T-helper 17 cell (primary cell): ENCODE data around the gene PIEZO2. TPM values are rescaled to one million over a fixed set of nuclear protein-coding genes. Genes with fewer than 3 reads are reported as not detected.
A peak's percentile ranks its signal among the peaks of the same experiment; 100 is the strongest.
"Not testable (repeated sequence)": the region's sequence is repeated elsewhere in the genome, so short reads cannot be mapped to it uniquely, and the experiment has no call there.

ENCODE experiments used
- ATAC-seq: fragments of 150-1000 bp; cut with Tn5 transposase; 2 replicates; pipeline ENCODE4 v1.10.0; 2021; ENCODE audit warnings: mild to moderate bottlenecking, moderate library complexity
- DNase-seq, 3 donors: peaks; one replicate each; pipeline versions ENCODE4 v3.0.0 to v3.0.0-alpha.2; 2020 to 2021
- H3K9me3 ChIP-seq: one replicate; pipeline ENCODE4 v1.7.0; 2013; ENCODE audit warnings: low read length, mild to moderate bottlenecking; ENCODE audit not compliant: control insufficient read depth, poor library complexity, severe bottlenecking
- H3K27ac Mint-ChIP-seq: one replicate; pipeline ENCODE4 v1.8.0; 2022; ENCODE audit warnings: mild to moderate bottlenecking, moderate library complexity, mixed read lengths
- H3K27me3 Mint-ChIP-seq: one replicate; pipeline ENCODE4 v1.8.0; 2022; ENCODE audit warnings: mixed read lengths
- H3K36me3 Mint-ChIP-seq: one replicate; pipeline ENCODE4 v1.8.0; 2022; ENCODE audit warnings: low read depth, mixed read lengths
- H3K4me1 Mint-ChIP-seq: one replicate; pipeline ENCODE4 v1.8.0; 2022; ENCODE audit warnings: mild to moderate bottlenecking, mixed read lengths
- H3K4me3 Mint-ChIP-seq: one replicate; pipeline ENCODE4 v1.8.0; 2022; ENCODE audit warnings: mild to moderate bottlenecking, moderate library complexity, mixed read lengths
- total RNA-seq, 4 donors: library from RNA in 2 of 4; stranded (reverse) in 2 of 4; gene quantifications; one replicate each; pipeline ENCODE4 v1.2.3 and lab custom pipeline; 2022 to 2026

PIEZO2 gene
- total RNA-seq, 2 donors from 2014 or later = not detected

DNA sequence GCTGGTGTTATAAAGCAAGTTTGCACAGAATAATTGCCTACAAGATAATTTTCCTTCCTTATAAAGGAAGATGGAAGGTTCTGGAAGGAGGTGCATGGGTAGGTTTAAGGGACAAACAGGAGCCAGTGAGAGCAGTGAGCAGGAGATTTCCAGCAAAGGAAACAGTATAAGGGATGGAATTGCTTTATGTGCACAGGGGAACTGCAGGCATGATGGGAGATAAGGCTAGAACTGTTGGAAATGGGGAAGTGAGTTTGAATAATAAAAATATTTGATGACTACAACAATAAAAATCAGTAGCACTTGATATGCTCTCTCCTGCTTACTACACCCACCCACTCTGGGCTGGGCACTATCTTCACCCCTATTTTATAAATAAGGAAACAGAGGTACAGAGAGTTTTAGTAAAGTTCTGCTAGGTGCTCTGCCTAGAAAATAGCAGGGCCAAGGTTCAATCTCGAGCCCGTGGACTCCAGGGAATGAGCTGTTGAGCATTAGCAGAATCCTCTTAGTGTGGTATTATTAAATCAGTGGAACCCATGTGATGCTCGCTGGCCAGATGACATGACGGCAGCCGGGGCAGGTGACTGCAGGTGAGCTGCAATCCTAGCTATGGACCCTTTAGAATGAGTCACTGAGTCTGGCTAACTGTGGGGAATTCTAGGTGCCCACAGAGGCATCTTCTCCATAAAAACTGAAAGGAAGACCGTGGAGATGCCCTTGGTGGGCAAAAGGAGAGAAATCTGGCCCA is 302.5 kb downstream of the PIEZO2 start:
- H3K4me1 Mint-ChIP-seq = no peaks in the 10 kb centered on the region
- H3K9me3 ChIP-seq = no peaks in the 10 kb centered on the region
- no peaks in the 10 kb centered on the region for H3K36me3 Mint-ChIP-seq
- peaks cover 38% of the 10 kb centered on the region for H3K27me3 Mint-ChIP-seq
- no peak overlapping the region for H3K27ac Mint-ChIP-seq
- no peak overlapping the region for H3K4me3 Mint-ChIP-seq
- ATAC-seq (no peak), DNase-seq (no peak)

DNA sequence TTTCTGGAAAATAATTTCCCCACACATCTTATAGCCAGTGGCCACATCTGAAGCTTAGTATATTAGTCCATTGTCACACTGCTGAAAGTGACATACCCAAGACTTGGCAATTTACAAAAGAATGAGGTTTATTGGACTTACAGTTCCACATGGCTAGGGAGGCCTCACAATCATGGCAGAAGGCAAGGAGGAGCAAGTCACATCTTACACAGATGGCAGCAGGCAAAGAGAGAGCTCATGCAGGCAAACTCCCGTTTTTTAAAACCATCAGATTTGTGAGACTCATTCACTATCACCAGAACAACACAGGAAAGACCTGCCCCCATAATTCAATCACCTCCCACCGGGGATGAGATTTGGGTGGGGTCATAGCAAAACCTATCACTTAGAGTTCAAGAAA is 303.3 kb downstream of the PIEZO2 start:
- H3K9me3 ChIP-seq, H3K4me3 Mint-ChIP-seq, H3K4me1 Mint-ChIP-seq, DNase-seq, H3K36me3 Mint-ChIP-seq, H3K27ac Mint-ChIP-seq, ATAC-seq: not testable (repeated sequence)
- peaks cover 38% of the 10 kb centered on the region for H3K27me3 Mint-ChIP-seq

DNA sequence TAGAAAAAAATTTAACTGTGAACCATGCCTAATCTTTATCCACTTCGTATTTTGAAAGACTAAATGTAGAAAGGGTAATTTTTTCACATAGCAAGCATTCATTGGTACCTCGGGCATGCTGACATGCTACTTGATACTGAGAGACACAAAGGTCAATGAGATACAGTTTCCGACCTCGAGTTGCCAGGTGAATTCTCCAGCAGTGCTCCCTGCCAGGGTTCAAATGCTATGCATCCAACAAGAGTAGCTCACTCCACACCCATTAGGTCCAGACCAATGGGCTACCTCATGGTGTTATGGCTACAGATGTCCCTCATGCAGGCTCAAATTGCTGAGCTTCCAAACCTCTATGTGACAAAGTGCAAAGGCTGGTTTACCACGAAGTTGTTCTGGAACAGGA is 305.8 kb downstream of the PIEZO2 start:
- no peak for DNase-seq
- Mint-ChIP-seq H3K27me3 (peaks cover 38% of the 10 kb centered on the region), H3K36me3 (no peaks in the 10 kb centered on the region), H3K4me3 (no peak overlapping the region), H3K4me1 (no peaks in the 10 kb centered on the region), H3K27ac (no peak overlapping the region)
- ATAC-seq = no peak
- no peaks in the 10 kb centered on the region for H3K9me3 ChIP-seq

DNA sequence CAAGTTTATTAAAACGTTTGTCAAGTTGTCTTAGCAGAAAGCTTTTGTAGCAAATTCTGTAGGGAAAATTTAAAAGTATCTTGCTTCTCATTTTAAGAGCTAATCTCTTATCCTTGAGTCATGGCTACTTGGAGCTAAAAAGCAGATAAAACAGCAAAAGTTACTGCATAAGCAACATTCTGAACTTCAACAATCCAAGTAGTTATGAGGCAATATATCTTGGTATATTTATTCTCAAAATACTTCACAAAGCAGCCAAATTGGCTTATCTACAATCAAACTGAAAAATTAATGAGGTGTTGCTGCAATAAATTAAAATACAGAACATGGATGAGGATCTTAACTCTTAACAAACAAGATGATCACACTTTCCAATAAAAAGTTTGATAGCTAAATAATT is 306.5 kb downstream of the PIEZO2 start:
- ATAC-seq = no peak

DNA sequence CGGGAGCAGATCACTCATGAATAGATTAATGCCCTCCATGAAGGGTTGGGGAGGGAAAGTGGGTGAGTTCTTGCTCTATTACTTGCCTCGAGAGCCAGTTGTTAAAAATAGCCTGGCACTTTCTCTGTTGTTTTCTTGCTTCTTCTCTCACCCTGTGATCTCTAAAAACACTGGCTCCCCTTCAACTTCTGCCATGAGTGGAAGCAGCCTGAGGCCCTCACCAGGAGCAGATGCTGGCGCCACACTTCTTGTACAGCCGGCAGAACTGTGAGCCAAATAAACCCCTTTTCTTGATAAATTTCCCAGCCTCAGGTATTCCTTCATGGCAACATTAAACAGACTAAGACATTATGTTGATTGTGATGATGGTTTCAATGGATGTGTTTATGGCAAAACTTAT is 307.0 kb downstream of the PIEZO2 start:
- Mint-ChIP-seq H3K4me1 (no peaks in the 10 kb centered on the region), H3K4me3 (no peak overlapping the region)

More for the DNA sequence above, 306.5 kb downstream of the PIEZO2 start:
- H3K36me3 Mint-ChIP-seq = no peaks in the 10 kb centered on the region
- H3K27me3 Mint-ChIP-seq = peaks cover 37% of the 10 kb centered on the region
- H3K4me3 Mint-ChIP-seq = no peak overlapping the region
- no peak for DNase-seq
- H3K9me3 ChIP-seq = no peaks in the 10 kb centered on the region
- H3K27ac Mint-ChIP-seq = no peak overlapping the region
- H3K4me1 Mint-ChIP-seq = no peaks in the 10 kb centered on the region

GRCh38 chr18:10841203-10841602 is 308.2 kb downstream of the PIEZO2 start:
- Mint-ChIP-seq H3K4me3 (no peak overlapping the region), H3K27ac (no peak overlapping the region), H3K27me3 (peaks cover 31% of the 10 kb centered on the region), H3K4me1 (no peaks in the 10 kb centered on the region), H3K36me3 (no peaks in the 10 kb centered on the region)
- DNase-seq (no peak), ATAC-seq (no peak)
- no peaks in the 10 kb centered on the region for H3K9me3 ChIP-seq

More for the DNA sequence above, 307.0 kb downstream of the PIEZO2 start:
- H3K27ac Mint-ChIP-seq = no peak overlapping the region
- H3K9me3 ChIP-seq = no peaks in the 10 kb centered on the region
- DNase-seq = no peak
- H3K36me3 Mint-ChIP-seq = no peaks in the 10 kb centered on the region
- peaks cover 32% of the 10 kb centered on the region for H3K27me3 Mint-ChIP-seq
- ATAC-seq = no peak

GRCh38 chr18:10840743-10841142 is 308.6 kb downstream of the PIEZO2 start:
- Mint-ChIP-seq H3K4me3 (no peak overlapping the region), H3K27ac (no peak overlapping the region), H3K36me3 (no peaks in the 10 kb centered on the region), H3K4me1 (no peaks in the 10 kb centered on the region), H3K27me3 (peaks cover 32% of the 10 kb centered on the region)
- no peak for ATAC-seq
- H3K9me3 ChIP-seq = no peaks in the 10 kb centered on the region
- DNase-seq = no peak

DNA sequence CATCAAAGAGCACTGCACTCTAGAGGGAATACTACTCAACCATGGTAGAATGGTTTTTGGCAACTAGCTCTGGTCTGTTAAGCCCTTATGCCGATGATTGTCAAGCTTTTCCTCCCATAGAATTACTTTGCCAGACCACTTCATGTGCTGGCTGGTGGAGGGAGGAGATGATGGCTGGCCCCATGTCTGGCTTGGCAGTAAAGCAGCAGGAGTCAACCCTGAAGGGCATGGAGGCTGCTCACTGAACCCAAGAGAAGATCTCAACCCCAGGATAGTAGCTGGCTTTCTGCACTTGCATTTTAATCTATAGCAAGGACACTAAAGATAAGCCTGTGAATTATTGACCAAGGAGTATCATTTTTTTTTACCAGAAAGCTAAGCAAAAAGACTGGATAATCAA is 309.9 kb downstream of the PIEZO2 start:
- H3K27me3 Mint-ChIP-seq = peaks cover 37% of the 10 kb centered on the region
- DNase-seq = no peak
- H3K36me3 Mint-ChIP-seq = no peaks in the 10 kb centered on the region
- ATAC-seq = no peak
- H3K9me3 ChIP-seq = no peaks in the 10 kb centered on the region
- H3K4me3 Mint-ChIP-seq = no peak overlapping the region
- no peaks in the 10 kb centered on the region for H3K4me1 Mint-ChIP-seq
- no peak overlapping the region for H3K27ac Mint-ChIP-seq

- Mint-ChIP-seq H3K36me3 (no peaks in the 10 kb centered on the region), H3K4me3 (no peak overlapping the region)
These were observed 310.8 kb downstream of the PIEZO2 start for GRCh38 chr18:10838553-10838952.

GRCh38 chr18:10834128-10834815 is 315.1 kb downstream of the PIEZO2 start:
- ATAC-seq = no peak

More at GRCh38 chr18:10838553-10838952, 310.8 kb downstream of the PIEZO2 start:
- no peak for DNase-seq
- peaks cover 35% of the 10 kb centered on the region for H3K27me3 Mint-ChIP-seq
- H3K27ac Mint-ChIP-seq = no peak overlapping the region
- H3K4me1 Mint-ChIP-seq = no peaks in the 10 kb centered on the region
- ATAC-seq = no peak
- H3K9me3 ChIP-seq = no peaks in the 10 kb centered on the region

DNA sequence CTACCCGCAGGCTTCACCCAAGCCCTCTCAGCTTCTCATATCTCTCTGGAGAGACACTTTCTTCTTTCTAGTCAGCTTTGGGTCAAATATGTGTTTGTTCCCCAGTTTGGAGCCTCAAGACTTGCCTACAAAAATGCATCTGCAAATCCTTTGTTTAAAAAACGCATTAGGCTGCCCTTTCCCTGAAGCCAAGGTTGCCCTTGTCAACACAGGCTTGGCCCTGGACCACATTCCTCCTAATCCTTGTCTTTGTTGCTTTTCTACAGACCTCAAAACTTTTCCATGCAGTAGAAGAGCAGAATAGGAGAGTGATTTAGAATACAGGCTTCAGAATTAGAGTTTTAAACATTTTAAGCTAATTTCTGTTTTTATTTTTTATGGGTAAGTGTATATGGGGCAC is 315.7 kb downstream of the PIEZO2 start:
- no peak overlapping the region for H3K27ac Mint-ChIP-seq
- peaks cover 43% of the 10 kb centered on the region for H3K27me3 Mint-ChIP-seq
- no peaks in the 10 kb centered on the region for H3K9me3 ChIP-seq
- no peak for DNase-seq
- H3K4me3 Mint-ChIP-seq = no peak overlapping the region
- ATAC-seq = no peak
- no peaks in the 10 kb centered on the region for H3K4me1 Mint-ChIP-seq
- no peaks in the 10 kb centered on the region for H3K36me3 Mint-ChIP-seq

More at GRCh38 chr18:10834128-10834815, 315.1 kb downstream of the PIEZO2 start:
- no peak for DNase-seq
- H3K9me3 ChIP-seq = no peaks in the 10 kb centered on the region
- peaks cover 38% of the 10 kb centered on the region for H3K27me3 Mint-ChIP-seq
- H3K4me1 Mint-ChIP-seq = no peaks in the 10 kb centered on the region
- no peaks in the 10 kb centered on the region for H3K36me3 Mint-ChIP-seq
- H3K27ac Mint-ChIP-seq = no peak overlapping the region
- H3K4me3 Mint-ChIP-seq = no peak overlapping the region

DNA sequence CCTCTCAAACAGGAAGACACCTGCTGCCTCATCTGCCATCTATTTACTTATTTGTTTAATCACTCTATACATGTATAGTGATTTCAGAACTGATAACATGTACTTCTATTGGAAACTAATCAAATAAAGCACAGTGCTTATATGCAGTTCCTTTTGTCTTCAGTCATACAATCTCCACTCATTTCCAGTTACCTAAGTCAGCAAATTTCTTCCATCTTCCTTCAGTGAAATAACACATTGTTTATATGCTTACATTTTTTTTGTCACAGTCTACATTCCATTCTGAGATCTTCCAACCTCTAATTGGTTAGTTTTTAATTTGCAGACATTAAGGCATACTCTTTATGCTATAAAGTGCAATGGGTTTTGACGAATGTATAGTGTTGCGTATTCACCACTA is 323.0 kb downstream of the PIEZO2 start:
- Mint-ChIP-seq H3K27me3 (peaks cover 41% of the 10 kb centered on the region), H3K36me3 (peaks cover 4% of the 10 kb centered on the region), H3K27ac (no peak overlapping the region), H3K4me3 (no peak overlapping the region), H3K4me1 (peaks cover 4% of the 10 kb centered on the region)
- ATAC-seq (no peak), DNase-seq (no peak)
- H3K9me3 ChIP-seq = no peaks in the 10 kb centered on the region

- ATAC-seq (peak; percentile 54), DNase-seq (no peak)
- Mint-ChIP-seq H3K27ac (no peak overlapping the region), H3K4me1 (peaks cover 4% of the 10 kb centered on the region), H3K36me3 (peaks cover 4% of the 10 kb centered on the region), H3K4me3 (no peak overlapping the region), H3K27me3 (peaks cover 16% of the 10 kb centered on the region)
- H3K9me3 ChIP-seq = no peaks in the 10 kb centered on the region
These were observed 326.9 kb downstream of the PIEZO2 start for GRCh38 chr18:10822456-10822855.

DNA sequence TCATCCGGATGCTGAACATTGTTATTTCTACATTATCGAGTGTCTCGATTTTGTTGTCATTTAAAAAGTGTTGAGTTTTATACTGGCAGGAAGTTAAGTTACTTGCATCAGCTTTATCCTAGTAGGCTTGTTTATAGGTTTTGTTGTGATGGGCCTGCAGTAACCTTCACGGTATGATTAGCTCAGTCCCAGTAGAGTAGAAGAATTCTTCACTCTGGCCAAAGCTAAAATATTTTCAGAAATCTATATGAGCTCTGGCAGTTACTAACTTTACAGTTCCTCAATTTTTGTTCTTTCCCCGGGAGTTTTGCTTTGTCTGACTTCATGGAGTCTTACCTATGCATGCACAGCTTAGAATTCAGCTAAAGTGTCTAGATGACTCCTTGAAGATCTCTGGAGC is 328.7 kb downstream of the PIEZO2 start:
- ATAC-seq (no peak), DNase-seq (no peak)
- Mint-ChIP-seq H3K27me3 (peaks cover 12% of the 10 kb centered on the region), H3K4me3 (no peak overlapping the region), H3K27ac (no peak overlapping the region), H3K4me1 (peaks cover 4% of the 10 kb centered on the region), H3K36me3 (no peaks in the 10 kb centered on the region)
- H3K9me3 ChIP-seq = no peaks in the 10 kb centered on the region
